ENCODE results near the gene GDPD5. TPM values are rescaled to one million over a fixed set of nuclear protein-coding genes. Genes with fewer than 3 reads are reported as not detected.
A peak's percentile ranks its signal among the peaks of the same experiment; 100 is the strongest.

Gene GDPD5, protein sequence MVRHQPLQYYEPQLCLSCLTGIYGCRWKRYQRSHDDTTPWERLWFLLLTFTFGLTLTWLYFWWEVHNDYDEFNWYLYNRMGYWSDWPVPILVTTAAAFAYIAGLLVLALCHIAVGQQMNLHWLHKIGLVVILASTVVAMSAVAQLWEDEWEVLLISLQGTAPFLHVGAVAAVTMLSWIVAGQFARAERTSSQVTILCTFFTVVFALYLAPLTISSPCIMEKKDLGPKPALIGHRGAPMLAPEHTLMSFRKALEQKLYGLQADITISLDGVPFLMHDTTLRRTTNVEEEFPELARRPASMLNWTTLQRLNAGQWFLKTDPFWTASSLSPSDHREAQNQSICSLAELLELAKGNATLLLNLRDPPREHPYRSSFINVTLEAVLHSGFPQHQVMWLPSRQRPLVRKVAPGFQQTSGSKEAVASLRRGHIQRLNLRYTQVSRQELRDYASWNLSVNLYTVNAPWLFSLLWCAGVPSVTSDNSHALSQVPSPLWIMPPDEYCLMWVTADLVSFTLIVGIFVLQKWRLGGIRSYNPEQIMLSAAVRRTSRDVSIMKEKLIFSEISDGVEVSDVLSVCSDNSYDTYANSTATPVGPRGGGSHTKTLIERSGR
- 50.1 and 57.7 TPM in 2 replicates for total RNA-seq (2013; cell fraction: nucleolus; rRNA removed)
- 12.3 and 13.7 TPM in 2 replicates for total RNA-seq (2014; rRNA removed)
- total RNA-seq (2014; rRNA removed; fragmentation: Illumina TruSeq; extraction: Trizol) = 6.2 and 6.3 TPM in 2 replicates
- 22.9 and 30.0 TPM in 2 replicates for total RNA-seq (2021)
- polyA plus RNA-seq (2011; ENCODE audit: low read depth) = 3.3 TPM
- polyA plus RNA-seq (2011; rRNA removed) = 3.5 and 8.0 TPM in 2 replicates
- 6.5 and 7.7 TPM in 2 replicates for polyA plus RNA-seq (2011; cell fraction: cytosol; rRNA removed)
- polyA plus RNA-seq (2011; cell fraction: nucleus; rRNA removed) = 76.3 and 76.9 TPM in 2 replicates
- polyA plus RNA-seq (2012) = 8.5 and 11.5 TPM in 2 replicates
- 2.5 and 7.3 TPM in 2 replicates for polyA plus RNA-seq (2014; fragmentation: Illumina TruSeq; extraction: Trizol)
- under 1 TPM; 0.10 to 0.80 TPM for polyA plus RNA-seq (2014; fragmentation: Nextera tagmentation; extraction: Ambion mirVana)
- polyA plus RNA-seq (2014; rRNA removed) = 20.2 and 21.9 TPM in 2 replicates
- 1 to 10 TPM; 1.9 to 4.2 TPM for polyA plus RNA-seq (2016; fragmentation: Nextera tagmentation; extraction: Ambion mirVana)
- 6.4 and 13.3 TPM in 2 replicates for polyA minus RNA-seq (2011; rRNA and poly(A)+ RNA removed)
- 5.7 and 9.9 TPM in 2 replicates for polyA minus RNA-seq (2011; cell fraction: cytosol; rRNA and poly(A)+ RNA removed)
- 12.2 and 21.5 TPM in 2 replicates for polyA minus RNA-seq (2011; cell fraction: nucleus; rRNA and poly(A)+ RNA removed)
- Bru-seq, nascent RNA = percentile 51 among the genes with signal in this experiment
- BruChase-seq, experiment 1, labeled RNA remaining after a 6-hour chase = percentile 57 among the genes with signal in this experiment
- BruChase-seq, experiment 2, labeled RNA remaining after a 2-hour chase = percentile 53 among the genes with signal in this experiment
- long read RNA-seq, experiment 1, partial matches to known transcripts = 0 of 2 reads
- long read RNA-seq, experiment 1, other reads (novel, unspliced or antisense) = 2 of 2 reads
- long read RNA-seq, experiment 2, partial matches to known transcripts = 1 of 1 reads
- long read RNA-seq, experiment 2, other reads (novel, unspliced or antisense) = 0 of 1 reads

GRCh38 chr11:75525433-75526191 is at the start of gene GDPD5:
GDPD5 (minus strand) TSS chr11:75525941; CDS start chr11:75477735, 48,206 bp downstream.
- Histone ChIP-seq H3K27ac (ENCODE audit: control insufficient read depth, insufficient read depth) (peak within 1 kb of the TSS; percentile 28; the same call in 1 of the 2 replicates), H2AFZ (ENCODE audit: control insufficient read depth, low read depth, low read length) (peak within 1 kb of the TSS; percentile 70), H3K4me1 (ENCODE audit: control insufficient read depth, insufficient read depth, low read length) (peaks cover 18% of the 10 kb centered on the region), H3K79me2 (ENCODE audit: control insufficient read depth, insufficient read depth, low read length) (no peaks in the 10 kb centered on the region), H3K4me3 (peak within 1 kb of the TSS; percentile 80), H4K20me1 (ENCODE audit: control insufficient read depth, insufficient read depth) (no peaks in the 10 kb centered on the region), H3K27me3 (replicated peaks in 1 of 2; ENCODE audit: control insufficient read depth in 2 of 2, insufficient read depth in 2 of 2, low read length in 1 of 2) (0 out of 4 replicates have a peak, but pooled peaks cover 0 to 3% of the 10 kb centered on the region in 2 experiments), H3K4me2 (ENCODE audit: control insufficient read depth, insufficient read depth) (peak within 1 kb of the TSS; percentile 91), H3K9me3 (replicated peaks; ENCODE audit: control insufficient read depth, insufficient read depth, low read length) (no peaks in the 10 kb centered on the region), H3K36me3 (ENCODE audit: control insufficient read depth in 2 of 2, insufficient read depth in 2 of 2, low read length in 1 of 2) (no peaks in the 10 kb centered on the region), H3K9ac (ENCODE audit: control insufficient read depth, insufficient read depth, low read length) (peak within 1 kb of the TSS; percentile 61)
- peak; percentile 84 for ATAC-seq
- in situ Hi-C loops (cut with MboI) = no loop called here
- FAIRE-seq = no peak
- ChIA-PET POLR2A (interaction anchor here (0.6 to 1.2 kb wide), 9 partner anchors 8 to 1042 kb away, joined by 3 to 8 read pairs (median 3); no protein-coding TSS in a partner anchor), RAD21 (ENCODE audit: unreplicated experiment) (interaction anchor here (0.5 to 1.6 kb wide), 7 partner anchors 9 to 81 kb away, joined by 3 to 4 read pairs (median 3); no protein-coding TSS in a partner anchor), SMC1A (ENCODE audit: uncharacterized antibody, unreplicated experiment) (interaction anchor here (0.7 to 1.4 kb wide), 4 partner anchors 9 to 81 kb away, joined by 3 to 4 read pairs (median 4); no protein-coding TSS in a partner anchor), CTCF (interaction anchor here (0.7 to 15.9 kb wide), 9 partner anchors 8 to 137 kb away, joined by 3 to 288 read pairs (median 3); no protein-coding TSS in a partner anchor)
- 1% methylated on average over 17 of the region's 99 CpGs for WGBS (ENCODE audit: insufficient coverage, insufficient replicate concordance, low lambda C conversion rate, missing lambda C conversion rate)
- TSS peak; percentile 91 for BruUV-seq (replicated peaks)
- intact Hi-C loops (cut with micrococcal nuclease; ENCODE audit: unreplicated experiment) = no loop called here
- DNase-seq (ENCODE audit: low read depth, low spot score) = no peak
- TF ChIP-seq ESRRA (IDR thresholded peaks at IDR 0.05; ENCODE audit: low read length) (no peak), EGR1 (IDR thresholded peaks at IDR 0.05; ENCODE audit: borderline replicate concordance in 1 of 2, low read depth in 2 of 2, low read length in 2 of 2) (peak in 1 of 2 experiments; percentile 58; a peak in 1 of 3 replicates), STAT1 (conservative IDR thresholded peaks at IDR 0.05) (no peak), IKZF1 (conservative IDR thresholded peaks at IDR 0.05) (peak; percentile 83), POLR2A (IDR thresholded peaks at IDR 0.05; ENCODE audit: low read depth, low read length) (peak; percentile 78), SMARCA5 (IDR thresholded peaks at IDR 0.05) (peak; percentile 68; the same call in 1 of the 2 replicates), NR2F1 (conservative IDR thresholded peaks at IDR 0.05) (peak; percentile 55; the same call in 1 of the 2 replicates), YY1 (IDR thresholded peaks at IDR 0.05; ENCODE audit: low read depth, low read length) (peak; percentile 40; the same call in 1 of the 2 replicates), SREBF2 (IDR thresholded peaks at IDR 0.05; ENCODE audit: low read length) (no peak), BHLHE40 (IDR thresholded peaks at IDR 0.05; ENCODE audit: borderline replicate concordance in 1 of 2, low read depth in 2 of 2, low read length in 1 of 2) (peak in 1 of 2 experiments; percentile 47; a peak in 2 of 4 replicates), SPI1 (IDR thresholded peaks at IDR 0.05; ENCODE audit: borderline replicate concordance, insufficient read depth, low read depth, low read length) (peak; percentile 4; the same call in 1 of the 2 replicates), SMC3 (IDR thresholded peaks at IDR 0.05; ENCODE audit: borderline replicate concordance, low read length) (peak; percentile 25; the same call in 1 of the 2 replicates), CHD2 (IDR thresholded peaks at IDR 0.05; ENCODE audit: borderline replicate concordance, low read depth, low read length) (peak; percentile 58; the same call in 1 of the 2 replicates), SP1 (IDR thresholded peaks at IDR 0.05; ENCODE audit: low read depth, low read length) (peak; percentile 45)
- TF ChIP-seq, protein P1, sequence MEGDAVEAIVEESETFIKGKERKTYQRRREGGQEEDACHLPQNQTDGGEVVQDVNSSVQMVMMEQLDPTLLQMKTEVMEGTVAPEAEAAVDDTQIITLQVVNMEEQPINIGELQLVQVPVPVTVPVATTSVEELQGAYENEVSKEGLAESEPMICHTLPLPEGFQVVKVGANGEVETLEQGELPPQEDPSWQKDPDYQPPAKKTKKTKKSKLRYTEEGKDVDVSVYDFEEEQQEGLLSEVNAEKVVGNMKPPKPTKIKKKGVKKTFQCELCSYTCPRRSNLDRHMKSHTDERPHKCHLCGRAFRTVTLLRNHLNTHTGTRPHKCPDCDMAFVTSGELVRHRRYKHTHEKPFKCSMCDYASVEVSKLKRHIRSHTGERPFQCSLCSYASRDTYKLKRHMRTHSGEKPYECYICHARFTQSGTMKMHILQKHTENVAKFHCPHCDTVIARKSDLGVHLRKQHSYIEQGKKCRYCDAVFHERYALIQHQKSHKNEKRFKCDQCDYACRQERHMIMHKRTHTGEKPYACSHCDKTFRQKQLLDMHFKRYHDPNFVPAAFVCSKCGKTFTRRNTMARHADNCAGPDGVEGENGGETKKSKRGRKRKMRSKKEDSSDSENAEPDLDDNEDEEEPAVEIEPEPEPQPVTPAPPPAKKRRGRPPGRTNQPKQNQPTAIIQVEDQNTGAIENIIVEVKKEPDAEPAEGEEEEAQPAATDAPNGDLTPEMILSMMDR (IDR thresholded peaks at IDR 0.05 in 2 of 3, conservative IDR thresholded peaks at IDR 0.05 in 1 of 3; ENCODE audit: control insufficient read depth in 2 of 3, extremely low read depth in 1 of 3, insufficient read depth in 1 of 3, low read depth in 3 of 3, low read length in 3 of 3) = peak; percentile 55 to 71 (median 59); a peak in 5 of 6 replicates
